OCI-LY3 (cell line): Measurements from ENCODE around the gene GTPBP6.

Experiments
- EZH2phosphoT487 ChIP-seq: fragments of 200-600 bp; shearing (Covaris generic); IDR thresholded peaks from 2 replicates; pipeline ENCODE4 v1.6.1; 2018; ENCODE audit warnings: antibody characterized with exemption, mixed run types, low read depth
- TF ChIP-seq, protein P1 (sequence below): fragments of 200-600, 300-600 bp; sonication (generic); IDR thresholded peaks from 2 replicates; pipeline ENCODE4 v1.5.1; 2014; ENCODE audit warnings: antibody characterized with exemption, low read length, low read depth

DNA sequence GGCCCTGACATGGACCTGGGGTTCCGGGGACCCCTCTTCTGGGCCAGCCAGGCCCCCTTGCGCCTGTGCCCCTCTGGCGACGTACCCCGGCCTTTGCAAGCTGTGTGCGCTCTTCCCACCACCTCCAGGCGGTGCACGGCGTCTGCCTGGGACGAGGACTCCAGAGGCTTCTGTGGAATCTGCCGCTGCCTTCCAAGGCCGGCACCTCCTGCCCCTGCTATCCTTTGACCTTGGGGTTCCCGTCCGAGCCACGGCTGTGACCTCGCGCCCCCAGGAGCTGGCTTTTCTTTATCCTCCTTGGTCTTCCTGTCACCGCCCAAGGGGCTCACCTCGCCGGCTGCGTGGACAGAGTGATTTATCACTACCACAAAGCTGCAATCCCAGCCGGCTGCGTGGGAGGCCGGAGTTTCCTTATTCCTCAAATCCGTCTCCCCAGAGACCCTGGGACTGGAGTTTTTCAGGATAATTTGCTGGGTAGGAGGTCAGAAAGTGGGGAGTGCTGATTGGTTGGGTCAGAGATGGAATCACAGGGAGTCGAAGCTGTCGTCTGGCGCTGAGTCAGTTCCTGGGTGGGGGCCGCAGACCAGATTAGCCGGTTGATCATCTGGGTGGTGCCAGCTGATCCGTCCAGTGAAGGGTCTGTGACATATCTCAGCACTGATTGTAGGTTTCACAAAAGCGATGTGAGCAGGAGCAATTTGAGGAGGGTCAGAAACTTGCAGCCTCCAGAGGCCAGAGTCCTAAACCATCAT, 57.3 kb downstream of the GTPBP6 start:
- TF ChIP-seq, protein P1, sequence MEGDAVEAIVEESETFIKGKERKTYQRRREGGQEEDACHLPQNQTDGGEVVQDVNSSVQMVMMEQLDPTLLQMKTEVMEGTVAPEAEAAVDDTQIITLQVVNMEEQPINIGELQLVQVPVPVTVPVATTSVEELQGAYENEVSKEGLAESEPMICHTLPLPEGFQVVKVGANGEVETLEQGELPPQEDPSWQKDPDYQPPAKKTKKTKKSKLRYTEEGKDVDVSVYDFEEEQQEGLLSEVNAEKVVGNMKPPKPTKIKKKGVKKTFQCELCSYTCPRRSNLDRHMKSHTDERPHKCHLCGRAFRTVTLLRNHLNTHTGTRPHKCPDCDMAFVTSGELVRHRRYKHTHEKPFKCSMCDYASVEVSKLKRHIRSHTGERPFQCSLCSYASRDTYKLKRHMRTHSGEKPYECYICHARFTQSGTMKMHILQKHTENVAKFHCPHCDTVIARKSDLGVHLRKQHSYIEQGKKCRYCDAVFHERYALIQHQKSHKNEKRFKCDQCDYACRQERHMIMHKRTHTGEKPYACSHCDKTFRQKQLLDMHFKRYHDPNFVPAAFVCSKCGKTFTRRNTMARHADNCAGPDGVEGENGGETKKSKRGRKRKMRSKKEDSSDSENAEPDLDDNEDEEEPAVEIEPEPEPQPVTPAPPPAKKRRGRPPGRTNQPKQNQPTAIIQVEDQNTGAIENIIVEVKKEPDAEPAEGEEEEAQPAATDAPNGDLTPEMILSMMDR = no peak
- TF ChIP-seq EZH2phosphoT487 = no peak
